Parathyroid adenoma (tissue), 2 donors: Measurements from ENCODE around the gene NEK1.

ENCODE experiments used
- H2AFZ ChIP-seq: fragments of 300-600 bp; sonication (generic); one replicate; pipeline ENCODE4 v1.7.0; 2017; ENCODE audit warnings: antibody characterized with exemption, mild to moderate bottlenecking
- H3K27ac ChIP-seq: fragments of 300-600 bp; sonication (generic); one replicate; pipeline ENCODE4 v1.7.0; 2017
- H3K27me3 ChIP-seq: fragments of 300-600 bp; sonication (generic); one replicate; pipeline ENCODE4 v1.7.0; 2017; ENCODE audit warnings: low read length; ENCODE audit not compliant: control insufficient read depth, insufficient read depth
- H3K36me3 ChIP-seq: fragments of 300-600 bp; sonication (generic); one replicate; pipeline ENCODE4 v1.7.0; 2017; ENCODE audit warnings: low read length; ENCODE audit not compliant: control insufficient read depth, insufficient read depth
- H3K4me1 ChIP-seq: fragments of 300-600 bp; sonication (generic); one replicate; pipeline ENCODE4 v1.7.0; 2017; ENCODE audit warnings: control low read depth
- H3K4me2 ChIP-seq: fragments of 300-600 bp; sonication (generic); one replicate; pipeline ENCODE4 v1.7.0; 2017; ENCODE audit warnings: low read length
- H3K4me3 ChIP-seq: fragments of 300-600 bp; sonication (generic); one replicate; pipeline ENCODE4 v1.7.0; 2017; ENCODE audit warnings: low read depth, low read length
- H3K79me2 ChIP-seq: fragments of 300-600 bp; sonication (generic); one replicate; pipeline ENCODE4 v1.7.0; 2017; ENCODE audit warnings: control low read depth
- H3K9ac ChIP-seq: fragments of 300-600 bp; sonication (generic); one replicate; pipeline ENCODE4 v1.7.0; 2017; ENCODE audit warnings: mild to moderate bottlenecking
- H3K9me3 ChIP-seq: fragments of 300-600 bp; sonication (generic); one replicate; pipeline ENCODE4 v1.7.0; 2017; ENCODE audit warnings: low read length; ENCODE audit not compliant: control insufficient read depth
- TF ChIP-seq, protein P1 (sequence below): fragments of 300-600 bp; sonication (generic); IDR thresholded peaks from one replicate; pipeline ENCODE4 v1.7.0; 2017; ENCODE audit warnings: antibody characterized with exemption, mild to moderate bottlenecking
- donor health status: primary hyperparathyroidism.

Gene NEK1

DNA sequence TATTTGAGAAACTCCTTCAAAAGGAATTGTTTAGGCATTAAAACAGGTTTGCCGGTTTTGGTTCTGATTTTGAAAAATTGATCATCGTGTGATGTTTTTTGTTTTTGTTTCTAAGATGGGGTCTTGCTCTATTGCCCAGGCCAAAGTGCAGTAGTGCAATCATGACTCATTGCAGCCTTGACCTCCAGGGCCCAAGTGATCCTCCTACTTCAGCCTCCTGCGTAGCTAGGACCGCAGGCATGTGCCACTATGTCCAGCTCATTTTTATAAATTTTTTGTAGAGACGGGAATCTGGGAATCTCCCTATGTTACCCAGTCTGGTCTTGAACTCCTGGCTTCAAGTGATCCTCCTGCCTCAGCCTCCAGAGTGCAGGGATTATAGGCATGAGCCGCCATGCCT, 43.0 kb upstream of the NEK1 start:
- Histone ChIP-seq H3K9ac (no peak overlapping the region), H3K79me2 (peaks cover 3% of the 10 kb centered on the region), H3K4me2 (no peak overlapping the region), H3K27me3 (no peaks in the 10 kb centered on the region), H3K9me3 (no peaks in the 10 kb centered on the region), H3K36me3 (no peaks in the 10 kb centered on the region), H2AFZ (no peak overlapping the region), H3K4me3 (no peak overlapping the region), H3K27ac (no peak overlapping the region), H3K4me1 (no peaks in the 10 kb centered on the region)
- TF ChIP-seq, protein P1, sequence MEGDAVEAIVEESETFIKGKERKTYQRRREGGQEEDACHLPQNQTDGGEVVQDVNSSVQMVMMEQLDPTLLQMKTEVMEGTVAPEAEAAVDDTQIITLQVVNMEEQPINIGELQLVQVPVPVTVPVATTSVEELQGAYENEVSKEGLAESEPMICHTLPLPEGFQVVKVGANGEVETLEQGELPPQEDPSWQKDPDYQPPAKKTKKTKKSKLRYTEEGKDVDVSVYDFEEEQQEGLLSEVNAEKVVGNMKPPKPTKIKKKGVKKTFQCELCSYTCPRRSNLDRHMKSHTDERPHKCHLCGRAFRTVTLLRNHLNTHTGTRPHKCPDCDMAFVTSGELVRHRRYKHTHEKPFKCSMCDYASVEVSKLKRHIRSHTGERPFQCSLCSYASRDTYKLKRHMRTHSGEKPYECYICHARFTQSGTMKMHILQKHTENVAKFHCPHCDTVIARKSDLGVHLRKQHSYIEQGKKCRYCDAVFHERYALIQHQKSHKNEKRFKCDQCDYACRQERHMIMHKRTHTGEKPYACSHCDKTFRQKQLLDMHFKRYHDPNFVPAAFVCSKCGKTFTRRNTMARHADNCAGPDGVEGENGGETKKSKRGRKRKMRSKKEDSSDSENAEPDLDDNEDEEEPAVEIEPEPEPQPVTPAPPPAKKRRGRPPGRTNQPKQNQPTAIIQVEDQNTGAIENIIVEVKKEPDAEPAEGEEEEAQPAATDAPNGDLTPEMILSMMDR: no peak

DNA sequence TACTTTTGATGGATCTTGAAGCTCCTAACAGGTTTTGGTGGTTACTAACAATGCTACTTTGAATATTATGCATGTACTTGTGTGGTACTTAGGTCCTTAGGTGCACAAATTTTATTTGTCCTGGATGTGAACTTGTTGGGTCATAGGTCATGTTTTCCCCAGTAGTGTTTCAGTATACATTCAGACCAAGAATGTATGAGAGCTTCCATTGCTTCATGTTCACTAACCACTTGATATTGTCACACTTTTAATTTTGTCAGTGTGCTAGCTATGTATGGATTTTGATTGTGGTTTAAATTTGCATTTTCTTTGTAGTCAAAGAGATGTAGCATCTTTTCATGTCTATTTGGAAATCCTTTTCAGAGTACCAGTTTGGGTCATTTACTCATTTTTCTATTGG, 40.2 kb upstream of the NEK1 start:
- Histone ChIP-seq H3K27ac (no peak overlapping the region), H3K36me3 (no peaks in the 10 kb centered on the region), H2AFZ (no peak overlapping the region), H3K4me1 (no peaks in the 10 kb centered on the region), H3K79me2 (peaks cover 3% of the 10 kb centered on the region), H3K4me3 (no peak overlapping the region), H3K9ac (no peak overlapping the region), H3K4me2 (no peak overlapping the region), H3K9me3 (no peaks in the 10 kb centered on the region), H3K27me3 (no peaks in the 10 kb centered on the region)
- TF ChIP-seq, protein P1: no peak

DNA sequence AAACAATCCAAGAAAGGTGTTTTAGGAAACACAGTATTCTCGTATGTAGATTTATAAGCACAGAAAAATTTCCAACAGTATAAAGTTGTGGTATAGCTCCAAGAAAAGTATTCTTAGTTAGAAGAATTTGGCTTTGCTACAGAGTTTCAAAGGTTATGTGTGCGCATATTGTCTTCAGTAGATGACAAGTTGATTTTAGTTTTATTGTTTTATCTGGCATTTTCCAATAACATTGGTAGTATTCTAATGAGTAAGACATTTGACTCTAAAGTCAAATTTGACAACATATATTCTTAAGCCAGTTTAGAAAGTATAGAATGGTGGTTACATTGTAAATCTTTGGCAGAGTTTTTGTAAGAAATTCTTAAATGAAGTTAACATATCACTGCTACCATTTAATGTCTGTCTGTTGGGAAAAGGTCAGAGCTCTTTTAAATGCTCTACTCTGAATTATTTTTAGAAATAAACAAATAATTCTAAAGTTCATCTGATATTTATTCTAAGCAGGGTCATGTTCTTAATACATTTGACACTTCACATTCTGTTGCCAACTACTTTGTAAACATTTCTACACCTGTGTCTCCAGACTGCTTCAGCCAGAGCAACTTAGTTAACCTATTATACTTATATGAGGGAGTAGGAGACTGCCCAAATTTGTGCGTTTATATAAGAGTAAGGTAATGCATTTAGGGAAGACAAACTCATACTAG, 38.0 kb upstream of the NEK1 start:
- no peaks in the 10 kb centered on the region for H3K4me1 ChIP-seq
- no peak overlapping the region for H2AFZ ChIP-seq
- TF ChIP-seq, protein P1: no peak
- no peak overlapping the region for H3K27ac ChIP-seq
- H3K79me2 ChIP-seq: no peaks in the 10 kb centered on the region
- no peak overlapping the region for H3K4me2 ChIP-seq
- no peaks in the 10 kb centered on the region for H3K36me3 ChIP-seq
- H3K9me3 ChIP-seq: no peaks in the 10 kb centered on the region
- H3K9ac ChIP-seq: no peak overlapping the region
- no peak overlapping the region for H3K4me3 ChIP-seq
- no peaks in the 10 kb centered on the region for H3K27me3 ChIP-seq

DNA sequence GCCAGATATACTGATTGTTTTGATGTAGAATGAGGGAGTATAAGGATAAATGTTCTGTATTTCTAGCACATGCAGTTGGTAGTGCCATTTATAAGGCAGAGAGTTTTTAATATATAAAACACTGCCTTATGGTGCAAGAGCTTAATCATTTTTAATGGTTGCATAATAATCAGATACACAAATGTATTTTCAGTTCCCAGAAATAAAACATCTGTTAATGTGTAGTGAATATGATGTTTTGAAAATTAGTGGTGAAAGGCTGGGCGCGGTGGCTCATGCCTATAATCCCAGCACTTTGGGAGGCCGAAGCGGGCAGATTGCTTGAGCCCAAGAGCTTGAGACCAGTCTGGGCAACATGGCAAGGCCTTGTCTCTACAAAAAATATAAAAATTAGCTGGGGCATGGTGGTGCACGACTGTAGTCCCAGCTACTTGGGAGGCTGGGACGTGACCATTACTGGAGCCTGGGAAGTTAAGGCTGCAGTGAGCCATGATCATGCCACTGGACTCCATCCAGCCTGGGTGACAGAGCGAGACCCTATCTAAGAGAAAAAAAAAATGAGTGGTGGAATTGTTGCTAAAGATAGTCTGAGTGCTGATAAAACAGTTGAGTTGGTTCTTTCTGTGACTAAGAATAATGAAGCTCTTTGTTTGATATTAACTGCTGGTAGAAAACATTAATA, 37.3 kb upstream of the NEK1 start:
- Histone ChIP-seq H3K79me2 (no peaks in the 10 kb centered on the region), H3K4me1 (no peaks in the 10 kb centered on the region), H2AFZ (no peak overlapping the region), H3K4me2 (no peak overlapping the region), H3K27ac (no peak overlapping the region), H3K9me3 (no peaks in the 10 kb centered on the region), H3K36me3 (no peaks in the 10 kb centered on the region), H3K27me3 (no peaks in the 10 kb centered on the region), H3K4me3 (no peak overlapping the region), H3K9ac (no peak overlapping the region)
- TF ChIP-seq, protein P1: no peak
